Suprapubic skin (tissue), 3 donors: ENCODE data around the gene TMEM91.

Experiments
- EP300 ChIP-seq: sonication (generic); formaldehyde crosslinking; IDR thresholded peaks from one replicate; pipeline ENCODE4 v1.6.1; 2017; ENCODE audit warnings: antibody characterized with exemption
- POLR2A ChIP-seq, 2 donors: fragments of 450-650 bp; IDR thresholded peaks; one replicate each; pipeline ENCODE4 v1.6.1; 2017; ENCODE audit warnings: antibody characterized with exemption in 2 of 2, mild to moderate bottlenecking in 2 of 2, moderate library complexity in 2 of 2
- TF ChIP-seq, protein P1 (sequence below), 2 donors: fragments of 200-600 bp in 1 of 2; fragments of 450-650 bp in 1 of 2; sonication (generic) in 1 of 2; IDR thresholded peaks; one replicate each; pipeline ENCODE4 v1.5.1; 2016 to 2019; ENCODE audit warnings: antibody characterized with exemption in 2 of 2, mild to moderate bottlenecking in 1 of 2, moderate library complexity in 1 of 2

DNA sequence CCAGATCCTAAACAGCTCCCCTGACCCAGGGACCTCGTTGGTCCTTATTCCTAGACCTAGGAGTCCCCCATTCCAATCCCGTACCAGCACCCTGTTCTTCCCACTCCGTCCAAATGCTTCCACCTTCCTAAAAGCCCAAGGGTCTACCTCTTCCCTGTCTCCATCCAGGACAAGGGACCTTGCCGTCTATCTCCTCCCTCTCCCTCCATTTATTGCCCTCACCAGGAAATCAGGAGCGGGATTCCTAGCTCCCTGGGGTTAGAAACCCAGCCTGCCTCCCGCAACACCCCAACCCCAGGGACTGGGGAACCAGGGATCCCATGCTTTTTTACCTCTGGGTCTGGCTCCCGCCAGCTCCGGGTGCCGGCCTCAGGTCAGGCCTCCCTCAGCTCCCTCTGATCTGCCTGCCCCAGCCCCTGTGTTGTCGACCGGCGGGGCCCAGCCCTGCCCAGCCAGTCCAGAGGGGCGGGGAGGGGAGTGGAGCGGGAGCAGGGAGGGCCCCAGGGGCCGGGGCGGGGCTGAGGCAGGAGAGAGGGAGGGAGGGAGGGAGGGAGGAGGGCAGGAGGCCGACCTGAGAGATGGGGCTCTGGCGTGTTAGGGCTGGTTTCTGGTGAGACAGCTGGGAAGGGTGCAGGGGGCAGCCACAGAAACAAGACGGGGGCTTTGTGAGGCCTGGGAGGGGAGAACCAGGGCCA lies 50.8 kb downstream of the TMEM91 start, which contains the start of gene B3GNT8:
- TF ChIP-seq, protein P1, sequence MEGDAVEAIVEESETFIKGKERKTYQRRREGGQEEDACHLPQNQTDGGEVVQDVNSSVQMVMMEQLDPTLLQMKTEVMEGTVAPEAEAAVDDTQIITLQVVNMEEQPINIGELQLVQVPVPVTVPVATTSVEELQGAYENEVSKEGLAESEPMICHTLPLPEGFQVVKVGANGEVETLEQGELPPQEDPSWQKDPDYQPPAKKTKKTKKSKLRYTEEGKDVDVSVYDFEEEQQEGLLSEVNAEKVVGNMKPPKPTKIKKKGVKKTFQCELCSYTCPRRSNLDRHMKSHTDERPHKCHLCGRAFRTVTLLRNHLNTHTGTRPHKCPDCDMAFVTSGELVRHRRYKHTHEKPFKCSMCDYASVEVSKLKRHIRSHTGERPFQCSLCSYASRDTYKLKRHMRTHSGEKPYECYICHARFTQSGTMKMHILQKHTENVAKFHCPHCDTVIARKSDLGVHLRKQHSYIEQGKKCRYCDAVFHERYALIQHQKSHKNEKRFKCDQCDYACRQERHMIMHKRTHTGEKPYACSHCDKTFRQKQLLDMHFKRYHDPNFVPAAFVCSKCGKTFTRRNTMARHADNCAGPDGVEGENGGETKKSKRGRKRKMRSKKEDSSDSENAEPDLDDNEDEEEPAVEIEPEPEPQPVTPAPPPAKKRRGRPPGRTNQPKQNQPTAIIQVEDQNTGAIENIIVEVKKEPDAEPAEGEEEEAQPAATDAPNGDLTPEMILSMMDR (IDR thresholded peaks at IDR 0.05) = no peak
- TF ChIP-seq EP300 (no peak), POLR2A (IDR thresholded peaks at IDR 0.05) (no peak)
